ENCODE measurements around the gene CFD.
A peak's percentile ranks its signal among the peaks of the same experiment; 100 is the strongest.

DNA sequence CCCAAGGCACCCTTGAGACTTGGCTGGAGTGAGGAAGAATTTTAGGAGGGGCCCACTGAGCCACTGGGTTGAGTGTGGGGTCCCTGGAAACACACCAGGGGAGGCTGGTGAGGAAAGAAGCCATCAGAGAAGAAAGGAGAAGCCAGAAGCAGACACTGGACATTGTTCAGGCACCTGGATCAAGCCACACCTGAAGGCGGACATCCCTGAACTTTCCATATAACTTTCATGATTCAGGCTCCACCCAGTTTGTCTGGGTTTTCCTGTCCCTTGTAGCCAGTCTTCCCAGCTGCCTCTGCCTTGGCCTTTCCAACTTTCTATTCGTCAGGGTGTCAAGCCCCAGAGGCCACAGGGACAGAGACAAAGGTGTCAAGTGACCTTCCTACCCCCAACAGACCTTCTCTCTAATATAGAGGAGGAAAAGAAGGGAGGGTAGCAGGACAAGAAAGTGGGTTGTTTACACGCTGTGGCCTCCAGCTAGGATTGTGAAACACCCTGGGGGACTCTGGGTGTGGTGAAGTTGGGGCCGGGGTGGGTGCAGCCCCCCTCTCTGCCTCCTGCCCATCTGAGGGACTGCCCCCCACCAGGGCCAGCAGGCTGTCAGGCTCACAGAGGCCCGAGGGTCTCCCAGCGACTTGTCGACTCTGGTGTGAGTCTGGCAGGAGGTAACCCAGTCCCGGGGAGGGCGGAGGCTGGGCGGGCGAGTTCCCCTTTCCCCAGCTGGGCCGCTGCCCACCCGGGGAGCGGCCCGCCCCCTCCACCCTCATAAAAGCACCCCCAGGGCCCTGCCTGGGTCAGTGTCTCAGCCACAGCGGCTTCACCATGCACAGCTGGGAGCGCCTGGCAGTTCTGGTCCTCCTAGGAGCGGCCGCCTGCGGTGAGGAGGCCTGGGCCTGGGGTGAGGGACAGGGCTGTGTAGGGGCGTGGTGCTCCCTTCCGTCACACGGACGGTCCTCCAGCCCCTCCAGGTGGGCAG is at the start of gene CFD:
- TF ChIP-seq CTCF (IDR thresholded peaks at IDR 0.05) (no peak), POLR2A (IDR thresholded peaks at IDR 0.05) (peak in 1 of 2 donors; percentile 67)

All from heart left ventricle (tissue), 13 donors.